Fibroblast of villous mesenchyme (primary cell): ENCODE data around the gene RYK. TPM values are rescaled to one million over a fixed set of nuclear protein-coding genes. Genes with fewer than 3 reads are reported as not detected.

Experiments used
- DNase-seq: peaks from one replicate; pipeline ENCODE4 v3.0.0-alpha.2; 2010; ENCODE audit warnings: low read depth
- H3K4me3 ChIP-seq: 2 replicates; pipeline ENCODE4 v1.5.1; 2011; ENCODE audit warnings: low read depth, mild to moderate bottlenecking, low read length
- CTCF ChIP-seq: IDR thresholded peaks from 2 replicates; pipeline ENCODE4 v1.5.1; 2012; ENCODE audit warnings: low read depth, mild to moderate bottlenecking, low read length; ENCODE audit not compliant: insufficient read depth
- total RNA-seq: library from RNA; depleted of rRNA; stranded (reverse); fragments of >200 nt; gene quantifications from 2 replicates; pipeline ENCODE4 v1.2.3, GENCODE V29; 2012

The RYK gene
- total RNA-seq, 1 donor: 161 TPM

- H3K4me3 ChIP-seq: no peak overlapping the region
- no peak for TF ChIP-seq CTCF
These were observed 95.2 kb downstream of the RYK start for GRCh38 chr3:134155446-134155845.

GRCh38 chr3:134153761-134154160, 96.9 kb downstream of the RYK start:
- TF ChIP-seq CTCF: no peak
- H3K4me3 ChIP-seq: no peak overlapping the region
- DNase-seq: no peak

More at GRCh38 chr3:134155446-134155845, 95.2 kb downstream of the RYK start:
- no peak for DNase-seq

GRCh38 chr3:134150476-134150875, 100.2 kb downstream of the RYK start:
- H3K4me3 ChIP-seq: no peak overlapping the region
- DNase-seq: no peak
- TF ChIP-seq CTCF: no peak

- TF ChIP-seq CTCF: no peak
- peak; percentile 43 for DNase-seq
- H3K4me3 ChIP-seq: no peak overlapping the region
These were observed 101.4 kb downstream of the RYK start for GRCh38 chr3:134149286-134149685.

- no peak for TF ChIP-seq CTCF
- H3K4me3 ChIP-seq: no peak overlapping the region
- DNase-seq: no peak
These were observed 102.1 kb downstream of the RYK start for GRCh38 chr3:134148534-134148933.

- no peak for DNase-seq
- H3K4me3 ChIP-seq: no peak overlapping the region
- no peak for TF ChIP-seq CTCF
These were observed 103.2 kb downstream of the RYK start for GRCh38 chr3:134147411-134147810.

GRCh38 chr3:134146666-134147065, 104.0 kb downstream of the RYK start:
- H3K4me3 ChIP-seq: no peak overlapping the region
- no peak for DNase-seq
- no peak for TF ChIP-seq CTCF
